A673 (cell line): Measurements from ENCODE around the gene PCLO.

ENCODE experiments used
- CTCF ChIP-seq: fragments of 300-800, 200-600 bp; sonication (generic); conservative IDR thresholded peaks from 2 replicates; pipeline ENCODE4 v1.5.1; 2017; ENCODE audit warnings: low read depth, mild to moderate bottlenecking, antibody characterized with exemption, low read length, moderate library complexity, mixed read lengths
- EZH2 ChIP-seq: fragments of 200-600 bp; sonication (generic); IDR thresholded peaks from 2 replicates; pipeline ENCODE4 v1.6.1; 2017; ENCODE audit warnings: borderline replicate concordance, low read depth, mild to moderate bottlenecking, mixed read lengths, antibody characterized with exemption, low read length; ENCODE audit not compliant: poor library complexity, severe bottlenecking

GRCh38 chr7:83204715-83205114 is 42.0 kb upstream of the PCLO start:
- TF ChIP-seq CTCF = no peak
- TF ChIP-seq EZH2 = no peak
